ENCODE data around the gene WWC2. TPM values are rescaled to one million over a fixed set of nuclear protein-coding genes. Genes with fewer than 3 reads are reported as not detected.

The WWC2 gene
- total RNA-seq, 1 donor, result 100 TPM

DNA sequence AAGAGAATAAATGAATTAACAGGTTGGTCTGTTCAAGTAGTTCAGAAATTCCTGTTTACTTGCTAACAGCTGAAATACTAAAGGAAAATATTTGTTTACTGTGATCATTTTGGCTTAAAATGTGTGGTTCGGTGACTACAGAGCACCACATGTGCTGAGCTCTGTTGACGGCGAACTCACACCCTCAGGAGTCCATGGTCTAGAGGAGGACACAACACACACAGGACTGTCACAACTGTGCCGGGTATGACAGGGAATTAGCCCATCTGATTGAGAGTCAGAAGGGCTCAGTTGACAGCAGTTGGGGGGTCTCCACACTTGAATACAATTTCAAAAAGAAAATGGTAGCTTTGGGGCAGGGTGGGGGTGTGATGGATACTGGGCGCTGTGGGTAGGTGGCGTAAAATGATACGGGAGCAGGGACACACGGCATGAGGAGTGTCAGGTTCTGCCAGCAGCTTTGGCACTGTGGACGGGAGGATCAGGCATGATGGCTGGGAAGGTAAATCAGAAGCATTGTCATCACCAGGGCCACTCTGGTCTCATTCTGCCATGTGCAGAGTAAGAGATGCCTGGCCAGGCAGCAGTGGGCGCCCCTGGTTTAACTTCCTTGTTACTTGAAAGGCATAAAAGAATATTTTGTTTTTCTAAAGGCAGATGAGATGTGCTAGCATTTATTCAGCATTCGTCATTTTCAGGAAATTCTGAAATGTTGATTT, 187.7 kb downstream of the WWC2 start:
- no peak overlapping the region for H3K4me3 ChIP-seq (ENCODE audit: low read depth, low read length)
- TF ChIP-seq, protein P1, sequence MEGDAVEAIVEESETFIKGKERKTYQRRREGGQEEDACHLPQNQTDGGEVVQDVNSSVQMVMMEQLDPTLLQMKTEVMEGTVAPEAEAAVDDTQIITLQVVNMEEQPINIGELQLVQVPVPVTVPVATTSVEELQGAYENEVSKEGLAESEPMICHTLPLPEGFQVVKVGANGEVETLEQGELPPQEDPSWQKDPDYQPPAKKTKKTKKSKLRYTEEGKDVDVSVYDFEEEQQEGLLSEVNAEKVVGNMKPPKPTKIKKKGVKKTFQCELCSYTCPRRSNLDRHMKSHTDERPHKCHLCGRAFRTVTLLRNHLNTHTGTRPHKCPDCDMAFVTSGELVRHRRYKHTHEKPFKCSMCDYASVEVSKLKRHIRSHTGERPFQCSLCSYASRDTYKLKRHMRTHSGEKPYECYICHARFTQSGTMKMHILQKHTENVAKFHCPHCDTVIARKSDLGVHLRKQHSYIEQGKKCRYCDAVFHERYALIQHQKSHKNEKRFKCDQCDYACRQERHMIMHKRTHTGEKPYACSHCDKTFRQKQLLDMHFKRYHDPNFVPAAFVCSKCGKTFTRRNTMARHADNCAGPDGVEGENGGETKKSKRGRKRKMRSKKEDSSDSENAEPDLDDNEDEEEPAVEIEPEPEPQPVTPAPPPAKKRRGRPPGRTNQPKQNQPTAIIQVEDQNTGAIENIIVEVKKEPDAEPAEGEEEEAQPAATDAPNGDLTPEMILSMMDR (IDR thresholded peaks at IDR 0.05; ENCODE audit: insufficient read depth, low read depth, low read length), result no peak
- DNase-seq (ENCODE audit: low read depth), result no peak

- DNase-seq (ENCODE audit: low read depth), result no peak
- no peak overlapping the region for H3K4me3 ChIP-seq (ENCODE audit: low read depth, low read length)
- TF ChIP-seq, protein P1 (IDR thresholded peaks at IDR 0.05; ENCODE audit: insufficient read depth, low read depth, low read length), result no peak
Observed at GRCh38 chr4:183287309-183287659, 188.2 kb downstream of the WWC2 start.

GRCh38 chr4:183287677-183288076, 188.6 kb downstream of the WWC2 start:
- DNase-seq (ENCODE audit: low read depth), result no peak
- no peak overlapping the region for H3K4me3 ChIP-seq (ENCODE audit: low read depth, low read length)
- TF ChIP-seq, protein P1 (IDR thresholded peaks at IDR 0.05; ENCODE audit: insufficient read depth, low read depth, low read length), result no peak

DNA sequence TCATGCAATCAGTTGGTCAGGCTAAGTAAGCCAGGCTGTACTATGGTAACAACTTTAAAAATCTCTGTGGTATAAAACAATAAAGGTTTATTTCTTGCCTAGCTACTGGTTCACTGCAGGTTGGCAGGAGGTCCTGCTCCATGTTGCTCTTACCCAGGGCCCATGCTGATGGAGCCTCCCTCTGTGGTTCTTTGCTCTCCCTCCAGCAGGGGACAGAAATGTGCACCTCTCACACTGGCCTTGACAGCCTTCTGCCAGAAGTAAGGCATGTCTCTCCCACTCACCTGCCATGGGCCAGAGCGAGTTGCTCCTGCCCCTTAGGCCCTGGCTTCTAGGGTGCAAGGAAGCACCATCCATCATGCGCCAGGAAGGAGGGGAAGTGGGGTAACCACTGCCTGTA, 189.9 kb downstream of the WWC2 start:
- TF ChIP-seq, protein P1 (IDR thresholded peaks at IDR 0.05; ENCODE audit: insufficient read depth, low read depth, low read length), result no peak
- no peak for DNase-seq (ENCODE audit: low read depth)
- no peak overlapping the region for H3K4me3 ChIP-seq (ENCODE audit: low read depth, low read length)

- DNase-seq (ENCODE audit: low read depth), result no peak
- TF ChIP-seq, protein P1 (IDR thresholded peaks at IDR 0.05; ENCODE audit: insufficient read depth, low read depth, low read length), result no peak
- H3K4me3 ChIP-seq (ENCODE audit: low read depth, low read length), result no peak overlapping the region
Observed at GRCh38 chr4:183289688-183290087, 190.6 kb downstream of the WWC2 start.

DNA sequence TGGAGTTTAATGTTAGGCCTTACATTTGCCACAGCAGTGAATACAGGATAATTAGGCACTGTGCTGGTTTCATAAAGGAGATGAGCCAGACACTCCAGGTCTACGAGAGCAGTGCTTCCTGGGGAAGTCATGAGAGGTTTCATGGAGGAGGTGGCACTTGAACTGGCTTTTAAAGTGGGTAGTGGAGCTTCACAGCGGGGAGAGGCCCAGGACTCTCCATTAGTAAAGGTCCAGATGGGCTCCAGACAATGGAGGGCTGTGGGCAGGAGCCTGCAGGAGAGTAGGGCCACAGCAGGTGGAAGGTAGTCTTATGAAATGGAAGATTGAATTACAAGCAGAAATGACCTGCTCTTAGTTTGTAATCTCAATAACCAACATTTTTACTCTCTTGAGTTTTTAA, 192.0 kb downstream of the WWC2 start:
- no peak for DNase-seq (ENCODE audit: low read depth)
- TF ChIP-seq, protein P1 (IDR thresholded peaks at IDR 0.05; ENCODE audit: insufficient read depth, low read depth, low read length), result no peak
- H3K4me3 ChIP-seq (ENCODE audit: low read depth, low read length), result no peak overlapping the region

DNA sequence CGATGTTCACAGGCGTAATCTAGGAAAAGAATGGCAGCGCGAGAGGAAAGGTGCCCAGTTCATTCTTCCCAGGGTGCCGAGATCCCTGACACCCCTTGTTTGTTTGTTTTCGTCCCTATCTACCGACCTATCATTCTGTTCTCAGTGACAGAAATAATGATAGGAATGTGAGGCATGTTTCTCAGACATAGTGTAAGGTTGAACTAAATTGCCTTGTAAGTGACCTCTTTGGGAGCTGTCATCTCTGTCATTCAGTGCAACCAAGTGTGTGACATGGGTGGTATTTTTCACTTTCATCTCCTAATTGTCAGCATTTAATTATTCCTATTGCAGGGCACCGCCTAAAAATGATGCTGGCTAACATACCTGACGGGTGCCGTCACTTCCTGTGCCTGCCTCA, 196.7 kb downstream of the WWC2 start:
- no peak for DNase-seq (ENCODE audit: low read depth)
- no peak overlapping the region for H3K4me3 ChIP-seq (ENCODE audit: low read depth, low read length)
- TF ChIP-seq, protein P1 (IDR thresholded peaks at IDR 0.05; ENCODE audit: insufficient read depth, low read depth, low read length), result no peak

All from fibroblast of villous mesenchyme (primary cell).